HG03280 (cell line): ENCODE results near the gene PTGR3.

ENCODE experiments used
- ATAC-seq: cut with Tn5 transposase; IDR thresholded peaks from one replicate; pipeline ENCODE4 v1.9.1; 2021; ENCODE audit warnings: mild to moderate bottlenecking, moderate library complexity; ENCODE audit not compliant: unreplicated experiment

Gene PTGR3

GRCh38 chr18:75235896-75236295 is 27.0 kb upstream of the PTGR3 start:
- ATAC-seq, result no peak

DNA sequence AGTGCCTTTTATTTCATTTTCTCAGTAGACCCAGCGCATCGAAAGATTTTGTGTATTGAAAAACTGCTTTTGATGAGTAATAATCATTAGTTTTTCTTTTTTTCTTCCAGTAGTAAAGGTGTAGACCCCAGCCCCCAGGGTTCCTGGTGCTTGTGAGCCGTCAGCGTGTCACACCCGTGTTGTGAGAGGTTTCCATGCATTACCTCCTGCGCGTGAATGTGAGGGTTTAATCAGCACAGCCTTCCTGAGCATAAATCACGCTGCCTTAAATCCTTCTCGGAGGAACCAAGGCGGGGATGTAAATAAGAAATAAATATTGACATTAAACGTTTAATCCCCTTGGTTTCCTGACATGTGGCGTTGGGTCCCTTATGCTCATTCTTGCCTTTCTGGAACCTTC is 26.0 kb upstream of the PTGR3 start:
- no peak for ATAC-seq

GRCh38 chr18:75231053-75231406 is 22.1 kb upstream of the PTGR3 start:
- no peak for ATAC-seq

- no peak for ATAC-seq
Measured at GRCh38 chr18:75230163-75231052, 21.5 kb upstream of the PTGR3 start.

- ATAC-seq, result no peak
Measured at GRCh38 chr18:75229437-75229836, 20.5 kb upstream of the PTGR3 start.

DNA sequence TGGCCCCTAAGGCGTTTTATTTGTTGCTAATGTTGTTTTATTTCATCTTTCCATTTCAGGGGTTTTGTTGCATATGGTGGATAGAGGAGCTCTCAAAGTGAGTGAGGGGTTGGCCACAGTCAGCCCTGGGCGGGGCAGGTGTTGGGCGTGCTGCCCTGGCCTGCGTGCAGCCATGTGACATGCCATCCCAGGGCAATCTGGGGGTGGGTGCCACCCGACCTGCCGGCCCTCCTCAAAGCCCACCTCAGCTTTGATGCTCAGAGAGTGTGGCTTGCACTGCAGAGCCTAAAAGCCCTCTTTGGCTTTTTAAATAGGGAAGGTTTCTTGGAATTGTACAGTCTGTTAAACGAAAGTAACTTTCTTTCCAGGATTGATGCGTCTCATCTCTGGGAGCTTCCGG is 20.0 kb upstream of the PTGR3 start:
- ATAC-seq, result no peak

DNA sequence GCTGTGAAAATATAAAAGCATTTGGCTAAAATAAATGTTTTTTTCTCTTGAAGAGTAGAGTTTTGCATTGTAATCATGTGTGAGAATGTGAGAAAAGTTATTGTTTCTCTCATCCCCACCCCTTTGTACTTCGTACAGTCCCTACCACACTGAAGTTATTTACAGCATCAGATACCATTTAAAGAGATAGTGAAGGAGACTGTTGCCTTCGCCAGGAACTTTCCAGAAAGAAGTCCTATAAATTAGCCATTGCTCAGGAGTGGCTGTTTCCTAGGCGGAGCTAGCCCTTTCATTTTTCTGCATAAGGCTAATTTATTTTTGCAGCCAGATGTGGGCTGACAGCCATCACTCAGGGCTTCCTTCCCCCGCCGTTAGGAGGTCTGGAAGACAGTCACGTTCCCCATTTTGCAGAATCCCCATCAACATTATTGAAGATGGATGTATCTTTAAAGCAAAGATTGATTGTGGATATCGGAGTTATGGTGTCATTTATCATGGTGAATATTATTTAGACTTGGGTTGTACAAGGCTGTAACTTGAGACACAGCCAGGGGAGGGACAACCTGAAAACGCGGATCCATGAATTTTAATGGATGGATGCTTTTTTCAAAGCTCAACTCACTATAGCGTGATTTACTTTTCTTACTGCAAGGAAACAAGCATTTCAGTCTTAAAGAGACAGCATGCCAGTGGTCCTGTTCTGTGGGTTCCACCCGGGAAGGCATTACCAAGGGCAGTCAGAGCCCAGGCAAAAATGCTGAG is 18.8 kb upstream of the PTGR3 start:
- ATAC-seq, result no peak

- ATAC-seq, result no peak
Measured at GRCh38 chr18:75226956-75227316, 18.0 kb upstream of the PTGR3 start.

DNA sequence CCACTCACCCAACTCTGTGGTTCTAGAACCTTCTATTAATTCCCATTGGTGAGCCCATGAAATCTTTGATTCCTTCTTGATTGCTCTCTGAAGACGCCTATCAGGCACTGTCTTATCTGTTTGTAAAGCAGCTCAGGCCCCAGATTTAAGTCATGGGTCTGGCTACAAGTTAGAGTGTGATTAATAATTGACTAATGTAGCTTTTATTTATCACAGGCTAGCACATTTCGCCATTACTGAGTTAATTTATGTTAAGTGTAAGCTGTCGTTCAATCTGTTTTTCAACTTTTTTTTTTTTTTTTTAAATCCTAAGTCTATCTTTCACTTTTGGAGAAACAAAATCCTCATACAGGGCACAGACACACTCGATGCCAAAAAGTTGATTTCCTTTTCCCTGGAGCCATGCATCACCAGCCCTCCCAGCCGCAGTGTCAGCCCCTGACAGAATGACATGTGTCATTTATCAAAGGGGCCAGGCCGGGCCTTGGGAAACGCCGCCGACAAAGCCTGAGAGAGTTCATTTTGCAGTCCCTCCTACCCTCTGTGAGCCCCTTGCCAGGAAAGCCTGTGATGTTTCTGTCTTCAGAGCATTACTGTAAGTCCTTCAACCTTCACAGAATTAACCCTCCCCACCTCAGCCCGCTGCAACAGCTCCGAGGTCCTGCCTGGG is 17.5 kb upstream of the PTGR3 start:
- ATAC-seq, result no peak

- no peak for ATAC-seq
Measured at GRCh38 chr18:75223687-75224347, 14.9 kb upstream of the PTGR3 start.

DNA sequence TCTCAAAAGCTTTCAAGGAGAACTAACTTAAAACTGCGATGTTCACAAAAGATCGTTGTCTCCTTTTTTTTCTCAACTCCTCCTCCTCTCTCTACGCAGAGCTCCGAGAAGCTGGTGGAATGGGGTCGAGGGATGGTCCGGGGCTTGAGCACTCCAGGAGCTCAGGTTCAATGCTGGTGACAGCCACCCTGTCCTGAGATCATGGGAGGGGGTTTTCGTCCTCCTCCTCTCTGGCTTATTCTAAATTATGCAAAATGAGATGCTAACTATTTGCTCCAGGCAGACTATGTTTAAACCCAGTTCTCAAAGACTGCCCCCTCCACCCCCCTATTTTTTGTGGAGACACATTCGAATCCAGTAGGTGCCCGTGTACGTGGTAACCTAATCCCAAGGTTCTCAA is 13.5 kb upstream of the PTGR3 start:
- ATAC-seq, result no peak

DNA sequence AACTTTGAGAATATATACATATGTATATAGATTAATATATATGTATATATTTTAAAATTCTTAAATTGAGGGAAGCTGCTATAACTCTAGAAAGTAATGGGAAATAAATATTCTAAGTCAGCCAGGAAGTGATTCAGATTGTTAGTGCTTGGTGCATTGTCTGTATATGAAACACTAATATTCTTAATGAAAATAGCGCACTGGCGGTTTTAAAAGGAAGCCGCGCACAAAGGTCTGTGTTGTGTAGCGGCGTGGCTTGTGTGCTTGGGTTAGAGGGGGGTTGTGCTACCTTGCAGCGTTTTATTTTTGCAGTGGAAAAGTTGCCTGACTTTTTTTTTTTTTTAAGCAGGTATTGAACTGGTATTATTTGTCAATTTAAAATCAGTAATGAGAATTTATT is 13.0 kb upstream of the PTGR3 start:
- no peak for ATAC-seq

DNA sequence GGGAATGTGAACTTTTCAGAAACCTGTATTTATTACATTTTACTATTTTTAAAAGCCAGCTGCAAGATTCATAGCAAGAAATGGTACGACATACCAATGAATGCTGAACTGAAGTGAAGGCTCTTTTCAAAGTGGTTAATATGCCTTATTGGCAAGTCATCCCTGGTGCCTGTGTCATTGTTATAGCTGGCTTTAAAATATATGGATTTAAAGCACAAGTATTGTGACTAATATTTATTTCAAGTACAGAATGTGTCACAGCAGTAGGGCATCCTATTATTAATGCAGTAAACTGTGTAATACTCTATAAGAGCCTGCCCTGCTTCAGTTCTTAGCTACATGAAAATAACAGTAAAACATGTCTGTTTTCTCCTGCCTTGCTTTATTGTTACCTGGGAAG is 12.5 kb upstream of the PTGR3 start:
- no peak for ATAC-seq

DNA sequence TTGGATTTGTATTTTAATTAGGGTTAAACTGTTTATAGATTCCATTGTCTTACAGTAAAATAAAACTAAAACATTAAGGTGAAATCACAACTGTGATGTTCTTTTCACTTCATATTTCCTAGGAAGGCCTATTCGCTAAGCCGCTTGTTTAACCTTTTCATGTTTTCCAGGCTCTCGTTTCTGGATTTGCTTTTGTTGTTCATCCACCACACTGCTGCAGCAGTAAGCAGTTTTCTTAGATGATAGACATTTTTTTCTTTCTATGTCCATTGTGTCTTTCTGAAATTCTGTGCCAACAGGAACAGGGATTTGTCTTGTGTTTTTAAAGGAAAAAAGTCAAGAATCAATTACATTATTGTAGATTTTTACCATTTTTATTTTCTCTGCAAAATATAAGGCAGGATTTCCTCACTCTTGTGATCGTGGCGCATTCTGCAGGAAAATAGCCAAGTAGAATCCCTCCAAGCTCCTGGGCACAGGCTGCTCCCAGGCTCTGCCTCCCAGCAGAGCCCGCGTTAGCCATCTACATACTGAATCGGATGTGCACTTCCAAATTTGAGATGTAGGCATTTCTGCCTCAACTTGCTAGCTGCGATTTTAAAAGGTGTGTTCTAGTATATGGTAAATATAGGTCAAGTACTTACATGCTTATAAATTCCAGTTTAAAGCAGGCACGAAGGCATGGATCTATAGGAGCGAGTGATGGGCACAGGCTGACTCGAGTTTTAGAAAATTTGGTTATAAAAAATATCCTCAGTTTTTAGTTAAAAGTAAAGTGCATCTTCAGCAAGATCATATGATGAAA is 11.8 kb upstream of the PTGR3 start:
- no peak for ATAC-seq

DNA sequence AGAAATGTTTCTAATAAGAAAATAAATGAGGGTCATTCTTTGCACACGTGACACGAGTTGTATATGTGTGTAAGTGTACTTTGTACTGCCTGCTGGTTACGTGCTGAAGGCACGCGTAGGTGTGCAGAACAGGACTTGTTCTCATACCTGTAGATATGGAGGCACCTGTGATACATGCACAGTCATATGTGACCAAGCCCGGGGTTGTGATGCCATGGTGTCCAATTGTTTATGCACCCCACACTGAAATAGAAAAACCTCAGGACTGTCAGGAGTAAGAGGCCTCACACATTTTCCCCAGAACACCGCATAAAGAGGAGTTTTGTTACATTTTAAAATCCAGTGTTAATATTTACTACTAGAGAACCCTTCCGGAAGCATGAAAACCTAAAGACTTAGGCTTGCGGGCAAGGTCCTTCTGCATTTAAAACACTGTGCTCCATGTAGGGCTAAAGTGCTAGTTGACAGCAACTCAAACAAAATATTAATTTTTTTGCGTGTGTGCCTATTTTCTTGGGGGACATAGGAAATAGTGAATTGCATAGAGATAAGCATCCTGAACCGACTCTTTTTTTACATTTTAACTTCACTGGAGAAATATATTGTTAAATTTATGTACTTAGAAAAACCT is 10.9 kb upstream of the PTGR3 start:
- ATAC-seq, result no peak

- no peak for ATAC-seq
Measured at GRCh38 chr18:75218065-75218923, 9.4 kb upstream of the PTGR3 start.

GRCh38 chr18:75216911-75217689 is 8.2 kb upstream of the PTGR3 start:
- ATAC-seq, result no peak

DNA sequence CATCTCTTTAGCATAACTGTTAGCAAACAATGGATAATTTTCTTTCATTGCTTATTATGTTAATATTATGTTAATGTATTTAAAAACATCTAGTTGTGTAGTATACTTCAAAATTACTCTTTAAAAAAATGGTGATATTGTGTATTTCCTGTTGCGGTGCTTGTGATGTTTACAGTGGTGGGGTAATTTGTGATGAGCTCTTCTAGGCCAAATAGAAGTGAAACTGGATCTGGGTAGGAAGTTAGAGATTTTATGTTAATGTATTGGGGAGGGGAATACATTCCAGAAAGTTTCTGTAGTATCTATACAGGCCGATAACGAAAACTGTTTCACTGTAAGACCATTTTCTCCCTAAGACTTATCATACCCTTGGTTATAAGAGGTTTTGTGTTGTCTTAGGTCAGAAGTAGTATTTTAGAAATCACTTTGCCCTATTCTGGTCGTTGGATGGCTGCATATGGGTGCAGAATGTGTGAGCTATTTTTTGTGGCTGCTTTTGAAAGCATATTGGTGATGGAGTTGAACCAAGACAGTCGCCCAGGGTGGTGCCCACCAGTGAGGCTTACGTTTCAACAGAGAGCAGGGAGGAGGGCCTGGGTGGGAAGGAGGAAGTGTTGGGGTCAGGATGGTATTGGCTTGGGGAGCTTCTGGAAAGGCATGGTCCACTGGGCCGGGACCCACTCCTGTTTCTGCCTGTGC is 7.4 kb upstream of the PTGR3 start:
- no peak for ATAC-seq
